B cell (primary cell): Measurements from ENCODE around the gene OR51B4. TPM values are rescaled to one million over a fixed set of nuclear protein-coding genes. Genes with fewer than 3 reads are reported as not detected.

ENCODE experiments used
- ATAC-seq: fragments of 200-7000 bp; cut with Tn5 transposase; one replicate; pipeline ENCODE4 v1.10.0; 2021; ENCODE audit warnings: low read depth, mild to moderate bottlenecking, moderate number of reproducible peaks, moderate library complexity
- CTCF ChIA-PET: fragments of 350-600 bp; sonication (Branson Sonifier 250); formaldehyde crosslinking; loops from one replicate; lab custom pipeline; 2021; ENCODE audit warnings: antibody characterized with exemption, inconsistent platforms; lab: Charles Lee
- POLR2A ChIA-PET: fragments of 350-600 bp; sonication (Branson Sonifier 250); formaldehyde crosslinking; loops from one replicate; lab custom pipeline; 2021; ENCODE audit warnings: antibody characterized with exemption; lab: Charles Lee
- DNase-seq: peaks from one replicate; pipeline ENCODE4 v3.0.0; 2013
- H2AFZ ChIP-seq: 2 replicates; pipeline ENCODE4 v1.6.1; 2012; ENCODE audit warnings: mild to moderate bottlenecking, low read depth, low read length; ENCODE audit not compliant: insufficient read depth, poor library complexity, severe bottlenecking
- H3K27ac ChIP-seq, 2 donors: 1 replicate in 1 of 2; 2 replicates in 1 of 2; pipeline ENCODE4 v1.5.1; 2012 to 2013; ENCODE audit warnings: low read length in 2 of 2, mild to moderate bottlenecking in 2 of 2, moderate library complexity in 1 of 2
- H3K27me3 ChIP-seq, 4 experiments: fragments of 200-600 bp in 1 of 4; sonication (generic) in 1 of 4; replicated peaks in 1 of 4; 1 replicate in 2 of 4; 2 replicates in 2 of 4; pipeline versions ENCODE4 v1.6.1 to v1.7.0; 2013 to 2016; ENCODE audit warnings: low read length in 3 of 4, mild to moderate bottlenecking in 2 of 4, mixed read lengths in 1 of 4, moderate library complexity in 1 of 4; ENCODE audit not compliant: insufficient read depth in 4 of 4, control insufficient read depth in 3 of 4; ENCODE audit errors: control extremely low read depth in 1 of 4
- H3K36me3 ChIP-seq, 2 experiments: replicated peaks in 1 of 2; 1 replicate in 1 of 2; 2 replicates in 1 of 2; pipeline versions ENCODE4 v1.6.1 to v1.7.1; 2013; ENCODE audit warnings: low read length in 1 of 2; ENCODE audit not compliant: insufficient read depth in 2 of 2, control insufficient read depth in 1 of 2; ENCODE audit errors: control extremely low read depth in 1 of 2, extremely low read depth in 1 of 2
- H3K4me1 ChIP-seq, 2 donors: fragments of 200-600 bp in 1 of 2; sonication (generic) in 1 of 2; 1 replicate in 1 of 2; 2 replicates in 1 of 2; pipeline versions ENCODE4 v1.5.1 to v1.6.1; 2013 to 2017; ENCODE audit warnings: low read length in 2 of 2; ENCODE audit not compliant: control insufficient read depth in 2 of 2, insufficient read depth in 2 of 2
- H3K4me2 ChIP-seq: replicated peaks from 2 replicates; pipeline ENCODE3; 2012; ENCODE audit warnings: mild to moderate bottlenecking, low read depth, low read length; ENCODE audit not compliant: poor library complexity, severe bottlenecking
- H3K4me3 ChIP-seq, 5 experiments: fragments of 200-600 bp in 1 of 5; sonication (generic) in 1 of 5; 1 replicate in 3 of 5; 2 replicates in 2 of 5; pipeline versions ENCODE4 v1.5.1 to v1.7.0; 2011 to 2016; ENCODE audit warnings: low read length in 4 of 5, mild to moderate bottlenecking in 4 of 5, low read depth in 2 of 5, control low read depth in 1 of 5, moderate library complexity in 1 of 5; ENCODE audit not compliant: insufficient read depth in 1 of 5; ENCODE audit errors: control extremely low read depth in 1 of 5, extremely low read depth in 1 of 5
- H3K79me2 ChIP-seq: fragments of 200-600 bp; sonication (generic); one replicate; pipeline ENCODE4 v1.6.0; 2016; ENCODE audit warnings: low read length; ENCODE audit not compliant: control insufficient read depth, insufficient read depth
- H3K9ac ChIP-seq: fragments of 200-600 bp; sonication (generic); 2 replicates; pipeline ENCODE4 v1.6.1; 2017; ENCODE audit warnings: mild to moderate bottlenecking, low read length, moderate library complexity
- H3K9me3 ChIP-seq, 3 donors: one replicate each; pipeline versions ENCODE4 v1.6.1 to v1.7.1; 2013; ENCODE audit warnings: low read length in 2 of 3; ENCODE audit not compliant: control insufficient read depth in 2 of 3, insufficient read depth in 1 of 3; ENCODE audit errors: control extremely low read depth in 1 of 3
- H4K20me1 ChIP-seq: 2 replicates; pipeline ENCODE4 v1.6.0; 2012; ENCODE audit warnings: mild to moderate bottlenecking, low read length; ENCODE audit not compliant: insufficient read depth, control insufficient read depth, poor library complexity, severe bottlenecking
- H3K27ac Mint-ChIP-seq: one replicate; pipeline ENCODE4 v1.8.0; 2021; ENCODE audit warnings: mixed read lengths
- H3K27me3 Mint-ChIP-seq: one replicate; pipeline ENCODE4 v1.8.0; 2021; ENCODE audit warnings: mixed read lengths
- H3K4me1 Mint-ChIP-seq: one replicate; pipeline ENCODE4 v1.8.0; 2021; ENCODE audit warnings: mixed read lengths
- H3K4me3 Mint-ChIP-seq: one replicate; pipeline ENCODE4 v1.8.0; 2021; ENCODE audit warnings: mixed read lengths
- H3K9me3 Mint-ChIP-seq: one replicate; pipeline ENCODE4 v1.8.0; 2022; ENCODE audit warnings: mixed read lengths; ENCODE audit not compliant: insufficient read depth
- EZH2 ChIP-seq: IDR thresholded peaks from 2 replicates; pipeline ENCODE4 v1.6.1; 2012; ENCODE audit warnings: borderline replicate concordance, low read depth, mild to moderate bottlenecking, moderate library complexity, low read length; ENCODE audit not compliant: insufficient read depth, poor library complexity, severe bottlenecking
- WGBS: methylation state at CpG from one replicate; pipeline ENCODE4 v1.1.5; 2013; ENCODE audit warnings: missing lambda C conversion rate; ENCODE audit not compliant: insufficient coverage; 5-methylcytosine and 5-hydroxymethylcytosine counted together
- intact Hi-C: fragments of 100-400 bp; cut with micrococcal nuclease; formaldehyde crosslinking; loops from one replicate; pipeline ENCODE4 v1.10.0; 2022
- polyA plus RNA-seq: library from polyadenylated mRNA; depleted of rRNA; stranded (reverse); fragments of >200 nt; gene quantifications from 2 replicates; pipeline ENCODE4 v1.2.3, GENCODE V29; 2012
- total RNA-seq, 2 donors: library from RNA; stranded (reverse); fragments of 120-200 nt in 1 of 2; gene quantifications; 1 replicate in 1 of 2; 2 replicates in 1 of 2; pipeline versions ENCODE4 v1.2.3 to v1.2.4, GENCODE V29; 2013 to 2022
- TF ChIP-seq, protein P1 (sequence below): fragments of 200-600 bp; IDR thresholded peaks from one replicate; pipeline ENCODE4 v1.8.0; 2022; ENCODE audit warnings: antibody characterized with exemption, mild to moderate bottlenecking

Gene OR51B4
- total and polyA plus RNA-seq, 2 donors (not counting 1 experiment from before 2014, with no cell fraction given): 0.21 TPM; not detected in 1

- Histone ChIP-seq H2AFZ (no peak overlapping the region), H3K27me3 (no peaks in the 10 kb centered on the region), H3K9me3 (no peaks in the 10 kb centered on the region), H4K20me1 (no peaks in the 10 kb centered on the region), H3K4me1 (no peaks in the 10 kb centered on the region), H3K4me2 (no peak overlapping the region), H3K9ac (no peak overlapping the region), H3K36me3 (no peaks in the 10 kb centered on the region), H3K4me3 (no peak overlapping the region), H3K79me2 (no peaks in the 10 kb centered on the region), H3K27ac (no peak overlapping the region)
- no peak for DNase-seq
- no peaks in the 10 kb centered on the region for H3K9me3 Mint-ChIP-seq
- ATAC-seq: no peak
- H3K4me1 Mint-ChIP-seq: no peaks in the 10 kb centered on the region
- 89% methylated on average over 3 of the region's 7 CpGs for WGBS
- POLR2A ChIA-PET: no interaction called here
- no peak overlapping the region for H3K27ac Mint-ChIP-seq
- no peak overlapping the region for H3K4me3 Mint-ChIP-seq
- CTCF ChIA-PET: no interaction called here
- intact Hi-C loops: no loop called here
- TF ChIP-seq EZH2: no peak
- TF ChIP-seq, protein P1, sequence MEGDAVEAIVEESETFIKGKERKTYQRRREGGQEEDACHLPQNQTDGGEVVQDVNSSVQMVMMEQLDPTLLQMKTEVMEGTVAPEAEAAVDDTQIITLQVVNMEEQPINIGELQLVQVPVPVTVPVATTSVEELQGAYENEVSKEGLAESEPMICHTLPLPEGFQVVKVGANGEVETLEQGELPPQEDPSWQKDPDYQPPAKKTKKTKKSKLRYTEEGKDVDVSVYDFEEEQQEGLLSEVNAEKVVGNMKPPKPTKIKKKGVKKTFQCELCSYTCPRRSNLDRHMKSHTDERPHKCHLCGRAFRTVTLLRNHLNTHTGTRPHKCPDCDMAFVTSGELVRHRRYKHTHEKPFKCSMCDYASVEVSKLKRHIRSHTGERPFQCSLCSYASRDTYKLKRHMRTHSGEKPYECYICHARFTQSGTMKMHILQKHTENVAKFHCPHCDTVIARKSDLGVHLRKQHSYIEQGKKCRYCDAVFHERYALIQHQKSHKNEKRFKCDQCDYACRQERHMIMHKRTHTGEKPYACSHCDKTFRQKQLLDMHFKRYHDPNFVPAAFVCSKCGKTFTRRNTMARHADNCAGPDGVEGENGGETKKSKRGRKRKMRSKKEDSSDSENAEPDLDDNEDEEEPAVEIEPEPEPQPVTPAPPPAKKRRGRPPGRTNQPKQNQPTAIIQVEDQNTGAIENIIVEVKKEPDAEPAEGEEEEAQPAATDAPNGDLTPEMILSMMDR: no peak
- H3K27me3 Mint-ChIP-seq: peaks cover 3% of the 10 kb centered on the region
Measured at GRCh38 chr11:5288108-5288905, 13.4 kb downstream of the OR51B4 start.

DNA sequence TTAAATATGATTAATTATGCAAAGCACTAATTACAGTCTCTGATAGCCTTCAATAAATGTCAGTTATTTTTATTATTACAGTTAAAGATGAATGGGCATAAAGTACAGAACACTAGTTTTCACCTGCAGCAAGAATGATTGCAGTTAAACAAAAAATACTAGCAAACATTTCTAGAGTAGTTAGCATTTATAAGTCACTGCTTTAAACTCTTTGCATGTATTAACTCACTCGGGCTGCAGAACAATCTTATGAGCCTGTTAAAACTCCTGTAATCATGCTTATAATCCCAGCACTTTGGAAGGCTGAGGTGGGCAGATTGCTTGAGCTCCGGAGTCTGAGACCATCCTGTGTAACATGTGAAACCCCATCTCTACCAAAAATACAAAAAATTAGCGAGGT is 14.8 kb downstream of the OR51B4 start:
- no peak overlapping the region for H3K9ac ChIP-seq
- Mint-ChIP-seq H3K4me1 (no peaks in the 10 kb centered on the region), H3K27ac (no peak overlapping the region), H3K27me3 (peaks cover 3% of the 10 kb centered on the region), H3K9me3 (no peaks in the 10 kb centered on the region), H3K4me3 (no peak overlapping the region)
- no peak overlapping the region for H2AFZ ChIP-seq
- H3K79me2 ChIP-seq: no peaks in the 10 kb centered on the region
- CTCF ChIA-PET: no interaction called here
- no peak overlapping the region for H3K27ac ChIP-seq
- no peaks in the 10 kb centered on the region for H4K20me1 ChIP-seq
- ATAC-seq (no peak), DNase-seq (no peak)
- no CpG with 5 or more reads among the region's 3 CpGs for WGBS
- no peak overlapping the region for H3K4me3 ChIP-seq
- H3K36me3 ChIP-seq: no peaks in the 10 kb centered on the region
- no peaks in the 10 kb centered on the region for H3K9me3 ChIP-seq
- TF ChIP-seq, protein P1: no peak
- TF ChIP-seq EZH2: no peak
- intact Hi-C loops: no loop called here
- POLR2A ChIA-PET: no interaction called here
- H3K27me3 ChIP-seq: no peaks in the 10 kb centered on the region
- no peaks in the 10 kb centered on the region for H3K4me1 ChIP-seq
- H3K4me2 ChIP-seq: no peak overlapping the region
